G401.6 (cell line): ENCODE data around the gene CLCN7.
"Not testable (repeated sequence)": the region's sequence is repeated elsewhere in the genome, so short reads cannot be mapped to it uniquely, and the experiment has no call there.

ENCODE experiments used
- FAIRE-seq: peaks from 2 replicates; lab custom pipeline; 2012; peaks lifted over from hg19 to GRCh38; lab: Jason Lieb, UNC

Gene CLCN7

DNA sequence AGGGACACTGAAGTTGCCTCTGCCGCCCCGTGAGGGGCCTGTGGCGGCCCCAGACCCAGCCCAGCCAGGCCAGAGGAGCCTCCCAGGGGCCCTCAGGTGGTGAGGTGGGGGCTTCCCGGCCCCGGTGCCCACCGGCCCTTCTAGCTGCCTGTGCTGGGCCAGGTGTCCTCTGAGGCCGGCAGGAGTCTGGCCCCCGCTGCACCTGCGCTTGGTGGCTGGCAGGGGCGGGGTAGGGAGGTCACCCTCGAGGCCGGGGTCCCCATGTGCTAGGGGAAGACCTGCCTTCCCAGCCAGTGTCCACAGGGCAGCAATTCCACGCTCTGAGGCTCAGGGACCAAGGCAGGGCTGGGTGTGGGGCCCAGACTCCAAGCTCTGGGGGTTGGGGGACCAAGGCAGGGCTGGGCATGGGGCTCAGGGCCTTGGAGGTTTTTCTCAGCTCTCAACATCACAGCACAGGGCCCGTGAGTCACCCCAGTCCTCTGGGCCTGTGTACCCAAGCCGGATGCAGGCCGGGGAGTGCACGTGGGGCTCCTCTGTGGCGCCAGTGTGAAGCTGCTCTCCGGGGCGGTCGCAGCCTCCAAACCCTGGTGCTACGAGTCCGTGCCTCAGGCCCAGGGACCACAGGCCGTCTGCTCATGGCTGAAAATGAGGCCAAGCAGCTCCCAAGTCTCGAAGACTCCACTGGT lies 29.2 kb downstream of the CLCN7 start:
- no peak for FAIRE-seq

- FAIRE-seq, result no peak
These were observed 29.9 kb downstream of the CLCN7 start for GRCh38 chr16:1444730-1445517.

GRCh38 chr16:1443980-1444729 lies 30.7 kb downstream of the CLCN7 start, which contains the start of gene CCDC154:
Gene CCDC154 (minus strand): TSS chr16:1444556. CDS start chr16:1444322, 234 bp downstream.
- FAIRE-seq, result no peak

GRCh38 chr16:1443403-1443973 lies 31.3 kb downstream of the CLCN7 start:
- FAIRE-seq, result no peak

DNA sequence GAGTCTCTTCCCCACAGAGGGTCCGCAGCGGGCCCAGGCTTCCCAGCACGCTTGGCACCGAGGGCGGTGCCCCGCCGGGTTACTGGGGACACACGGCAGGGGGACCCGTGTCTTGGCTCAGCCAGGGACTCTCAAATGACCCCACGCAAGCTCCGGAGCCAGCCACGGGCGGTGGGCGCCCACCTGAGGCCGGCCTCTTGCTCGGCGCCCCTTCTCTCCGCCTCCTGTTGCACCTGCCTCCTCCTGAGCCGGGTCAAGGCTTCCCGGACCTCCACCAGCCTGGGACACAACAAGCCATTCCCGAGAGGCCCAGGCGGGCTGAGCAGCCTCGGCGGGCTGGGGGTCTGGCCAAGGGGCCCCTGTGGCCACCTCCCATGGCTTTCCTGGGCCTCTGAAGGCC lies 32.1 kb downstream of the CLCN7 start:
- FAIRE-seq, result no peak

DNA sequence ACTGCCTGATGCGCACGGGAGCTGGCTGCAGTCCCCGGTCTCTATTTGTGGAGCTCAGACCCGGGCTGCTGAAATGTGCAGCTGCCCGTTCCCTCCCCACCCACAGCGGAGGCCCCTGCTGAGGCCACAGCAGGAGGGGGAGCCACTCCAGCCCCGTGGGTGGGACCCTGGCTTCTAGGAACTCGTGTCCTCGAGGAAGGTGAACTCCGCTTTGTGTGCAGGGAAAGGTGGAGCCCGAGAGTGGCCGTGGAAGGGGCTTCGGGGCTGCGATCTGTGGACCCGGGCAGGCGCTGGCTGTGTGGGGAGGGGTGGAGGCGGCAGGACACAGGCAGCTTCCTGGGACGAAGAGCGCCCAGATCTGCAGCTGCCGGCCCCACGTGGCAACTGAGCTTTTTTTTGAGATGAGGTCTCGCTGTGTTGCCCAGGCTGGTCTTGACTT lies 33.4 kb downstream of the CLCN7 start:
- FAIRE-seq, result no peak

GRCh38 chr16:1439699-1440074 lies 35.1 kb downstream of the CLCN7 start:
- not testable (repeated sequence) for FAIRE-seq

DNA sequence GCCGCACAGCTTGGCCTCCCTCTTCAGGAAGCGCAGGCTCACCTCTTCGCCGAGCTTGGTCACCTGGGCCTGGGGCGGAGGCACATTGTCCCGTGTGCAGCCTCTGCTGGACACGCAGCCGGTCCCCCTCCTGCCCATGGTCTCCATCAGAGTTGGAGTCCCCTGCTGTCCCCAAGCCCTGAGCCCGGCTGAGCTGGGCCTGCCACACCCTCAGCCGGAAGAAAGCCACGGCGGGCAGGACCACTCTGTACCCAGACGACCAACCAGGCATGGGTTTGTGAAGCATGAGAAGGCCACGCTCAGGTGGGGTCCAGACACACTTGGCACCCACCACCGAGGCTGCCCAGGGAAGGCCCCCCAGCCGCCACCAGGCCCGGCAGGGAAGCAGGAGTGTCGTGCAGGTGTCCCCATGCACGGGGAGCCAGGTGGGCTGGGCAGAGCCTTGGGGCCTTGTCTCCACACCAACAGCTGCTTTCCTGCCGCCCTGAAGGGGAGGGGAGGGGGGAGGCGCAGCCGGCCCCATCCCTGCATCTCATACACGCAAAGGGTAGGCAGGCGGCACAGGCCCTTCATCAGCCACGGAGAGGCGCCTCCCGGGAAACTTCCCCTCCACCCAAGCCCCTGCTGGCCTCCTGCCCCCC lies 35.6 kb downstream of the CLCN7 start:
- no peak for FAIRE-seq

- no peak for FAIRE-seq
These were observed 36.4 kb downstream of the CLCN7 start for GRCh38 chr16:1438229-1439057.

- FAIRE-seq, result no peak
These were observed 37.2 kb downstream of the CLCN7 start for GRCh38 chr16:1437606-1438005.

DNA sequence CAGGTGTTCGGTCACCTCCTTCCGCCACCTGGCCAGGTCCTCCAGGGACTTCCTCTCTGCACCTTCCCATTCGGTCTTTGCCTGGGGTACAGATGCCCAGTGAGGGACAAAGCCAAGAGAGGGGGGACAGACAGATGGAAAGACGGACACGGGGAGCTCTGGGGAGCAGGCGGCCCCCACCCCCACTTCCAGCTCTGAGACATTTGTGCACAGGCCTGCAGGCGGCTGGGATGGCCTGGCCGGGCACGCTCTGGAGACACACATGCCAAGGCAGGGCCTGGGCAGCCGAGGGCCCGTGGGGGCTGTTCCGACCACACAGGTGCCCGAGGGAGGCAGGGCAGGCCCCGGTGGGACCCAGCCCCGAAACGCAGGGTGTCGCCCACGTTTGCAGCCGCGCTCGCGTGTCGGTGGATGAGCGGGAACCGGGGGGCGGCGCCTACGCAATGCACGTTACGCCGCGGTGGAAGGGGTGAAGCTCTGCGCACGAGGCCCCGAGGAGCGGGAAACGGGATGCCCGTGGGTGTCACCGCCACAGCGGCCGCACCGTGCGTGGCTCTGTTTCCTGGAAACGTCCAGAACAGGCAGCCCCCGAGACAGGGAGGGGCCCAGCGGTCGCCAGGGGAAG lies 38.0 kb downstream of the CLCN7 start:
- no peak for FAIRE-seq

DNA sequence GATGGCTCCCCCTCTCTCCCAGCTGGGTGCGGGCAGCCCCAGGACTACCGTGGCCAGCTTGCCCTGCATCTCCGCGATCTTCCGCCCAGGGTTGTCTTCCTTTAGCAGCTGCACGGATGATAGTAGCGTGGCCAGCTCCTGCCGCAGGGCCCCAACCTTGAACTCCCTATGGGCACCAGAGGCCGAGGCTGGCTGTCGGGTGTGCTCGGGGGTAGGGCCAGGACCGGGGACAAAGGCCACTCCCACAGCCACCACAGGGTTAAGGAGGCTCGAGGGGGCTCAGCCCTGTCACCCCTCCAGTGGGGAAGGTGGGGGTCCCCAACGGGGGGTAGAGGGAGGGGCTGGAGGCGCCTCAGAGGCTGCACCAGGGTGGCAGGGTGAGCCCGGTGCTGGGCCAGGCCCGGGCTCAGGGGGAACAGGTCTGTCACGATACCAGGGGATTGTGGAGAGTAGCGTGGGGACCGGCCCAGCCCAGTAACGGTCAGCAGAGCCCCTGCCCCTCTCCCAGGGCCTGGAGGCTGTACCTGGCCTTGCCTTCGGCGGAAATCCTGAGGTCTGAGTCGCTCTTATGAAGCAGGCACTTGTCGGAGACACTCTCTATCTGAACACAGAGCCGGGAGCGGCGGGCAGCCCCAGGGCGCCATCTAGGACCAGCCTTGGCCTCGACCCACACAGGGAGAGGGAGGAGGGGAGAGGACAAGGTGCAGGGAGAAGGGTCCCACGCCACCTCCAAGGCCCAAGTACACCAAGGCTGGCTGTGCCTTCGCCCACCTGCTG lies 38.7 kb downstream of the CLCN7 start:
- FAIRE-seq, result no peak

- no peak for FAIRE-seq
These were observed 39.9 kb downstream of the CLCN7 start for GRCh38 chr16:1434644-1435592.

- FAIRE-seq, result no peak
These were observed 41.1 kb downstream of the CLCN7 start for GRCh38 chr16:1433756-1434155.

- no peak for FAIRE-seq
These were observed 41.6 kb downstream of the CLCN7 start for GRCh38 chr16:1433263-1433560.

- FAIRE-seq, result no peak
These were observed 42.2 kb downstream of the CLCN7 start for GRCh38 chr16:1432388-1433262.

DNA sequence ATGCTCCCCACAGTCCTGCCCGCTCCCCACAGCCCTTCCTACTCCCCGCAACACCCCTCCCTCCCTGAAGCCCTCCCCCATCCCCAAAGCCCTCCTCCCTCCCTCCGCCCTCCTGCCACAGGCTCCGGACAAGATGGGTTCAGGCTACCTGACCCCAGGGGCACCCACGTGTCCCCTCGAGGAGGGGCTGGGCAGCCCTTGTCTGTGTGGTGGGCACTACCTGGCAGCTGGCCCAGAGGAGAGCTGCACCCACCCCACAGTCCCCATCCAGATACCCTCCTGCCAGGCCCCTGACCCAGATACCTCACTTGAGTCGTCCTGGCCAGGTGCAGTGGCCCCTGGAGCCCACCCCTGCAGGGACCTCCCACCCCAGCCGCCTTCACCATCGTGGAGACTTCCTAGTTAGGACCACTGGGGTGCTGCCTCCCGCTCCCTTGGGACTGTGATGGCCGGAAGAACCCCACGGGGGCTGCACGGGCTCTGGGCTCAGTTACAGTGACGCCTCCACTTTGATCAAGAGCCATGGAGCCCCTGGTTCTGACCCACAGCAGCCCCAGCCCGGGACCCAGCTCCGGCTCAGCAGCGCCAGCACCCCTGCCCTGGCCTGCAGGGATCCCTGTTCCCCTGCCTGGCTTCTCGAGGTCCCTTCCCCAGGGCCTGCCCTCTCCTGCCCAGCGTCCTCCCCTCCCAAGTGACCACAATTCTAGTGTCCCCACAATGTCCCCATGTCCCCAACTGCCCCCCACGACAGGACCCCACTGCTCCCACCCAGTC lies 43.1 kb downstream of the CLCN7 start:
- FAIRE-seq, result no peak
